HUES48 (cell line): ENCODE results near the gene ATP6V1G1.
"Not testable (repeated sequence)": the region's sequence is repeated elsewhere in the genome, so short reads cannot be mapped to it uniquely, and the experiment has no call there.

ENCODE experiments used
- H3K27ac ChIP-seq: one replicate; pipeline ENCODE4 v1.7.0; 2013; ENCODE audit warnings: low read depth, low read length, inconsistent platforms
- H3K27me3 ChIP-seq: 2 replicates; pipeline ENCODE4 v1.6.1; 2013; ENCODE audit warnings: mild to moderate bottlenecking, low read length; ENCODE audit not compliant: control insufficient read depth, insufficient read depth
- H3K36me3 ChIP-seq: 2 replicates; pipeline ENCODE4 v1.6.1; 2013; ENCODE audit warnings: low read length; ENCODE audit not compliant: control insufficient read depth, insufficient read depth
- H3K4me1 ChIP-seq: 2 replicates; pipeline ENCODE4 v1.6.1; 2013; ENCODE audit warnings: mild to moderate bottlenecking, low read length; ENCODE audit not compliant: control insufficient read depth, insufficient read depth
- H3K4me3 ChIP-seq: 2 replicates; pipeline ENCODE4 v1.5.1; 2013; ENCODE audit warnings: mild to moderate bottlenecking, low read depth, low read length
- H3K9ac ChIP-seq: 2 replicates; pipeline ENCODE4 v1.6.1; 2013; ENCODE audit warnings: mild to moderate bottlenecking, low read depth, low read length, moderate library complexity
- H3K9me3 ChIP-seq: 2 replicates; pipeline ENCODE4 v1.6.1; 2013; ENCODE audit warnings: low read length; ENCODE audit not compliant: control insufficient read depth, insufficient read depth

The ATP6V1G1 gene

GRCh38 chr9:114558027-114558675 lies 29.4 kb upstream of the ATP6V1G1 start:
- Histone ChIP-seq H3K36me3 (no peaks in the 10 kb centered on the region), H3K4me3 (no peak overlapping the region), H3K9me3 (no peaks in the 10 kb centered on the region), H3K4me1 (no peaks in the 10 kb centered on the region), H3K27ac (no peak overlapping the region), H3K27me3 (no peaks in the 10 kb centered on the region), H3K9ac (no peak overlapping the region)

GRCh38 chr9:114559830-114560513 lies 27.6 kb upstream of the ATP6V1G1 start:
- Histone ChIP-seq H3K27me3 (no peaks in the 10 kb centered on the region), H3K9ac (no peak overlapping the region), H3K36me3 (no peaks in the 10 kb centered on the region), H3K4me1 (no peaks in the 10 kb centered on the region), H3K9me3 (no peaks in the 10 kb centered on the region), H3K4me3 (no peak overlapping the region), H3K27ac (no peak overlapping the region)

- Histone ChIP-seq H3K4me1 (no peaks in the 10 kb centered on the region), H3K27me3 (no peaks in the 10 kb centered on the region), H3K9me3 (no peaks in the 10 kb centered on the region), H3K36me3 (no peaks in the 10 kb centered on the region), H3K4me3 (no peak overlapping the region), H3K9ac (no peak overlapping the region), H3K27ac (no peak overlapping the region)
These were observed 26.6 kb upstream of the ATP6V1G1 start for GRCh38 chr9:114560956-114561355.

- no peaks in the 10 kb centered on the region for H3K9me3 ChIP-seq
- H3K36me3 ChIP-seq, result no peaks in the 10 kb centered on the region
- no peak overlapping the region for H3K27ac ChIP-seq
These were observed 25.8 kb upstream of the ATP6V1G1 start for GRCh38 chr9:114561771-114562170.

DNA sequence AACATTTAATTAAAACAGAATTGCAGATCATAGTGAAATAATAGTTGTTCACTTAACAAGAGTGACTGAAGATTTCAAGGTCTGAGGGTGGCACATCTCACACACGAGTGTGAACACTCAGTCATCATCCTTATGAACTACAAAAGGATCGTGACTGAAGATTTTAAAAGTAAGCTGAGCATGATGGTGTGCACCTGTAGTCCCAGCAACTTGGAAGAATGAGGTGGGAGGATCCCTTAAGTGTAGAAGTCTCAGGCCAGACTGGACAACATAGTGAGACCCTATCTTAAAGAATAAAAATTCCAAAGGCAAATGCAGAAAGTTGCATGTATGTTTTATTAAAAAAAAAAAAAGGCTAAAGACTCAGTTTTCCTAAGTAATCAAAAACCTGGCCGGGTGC lies 22.4 kb upstream of the ATP6V1G1 start:
- Histone ChIP-seq H3K27me3 (no peaks in the 10 kb centered on the region), H3K27ac (no peak overlapping the region), H3K4me3 (no peak overlapping the region), H3K9ac (no peak overlapping the region), H3K36me3 (no peaks in the 10 kb centered on the region), H3K9me3 (no peaks in the 10 kb centered on the region), H3K4me1 (no peaks in the 10 kb centered on the region)

More at GRCh38 chr9:114561771-114562170, 25.8 kb upstream of the ATP6V1G1 start:
- no peaks in the 10 kb centered on the region for H3K4me1 ChIP-seq
- no peak overlapping the region for H3K9ac ChIP-seq
- H3K27me3 ChIP-seq, result no peaks in the 10 kb centered on the region
- H3K4me3 ChIP-seq, result no peak overlapping the region

DNA sequence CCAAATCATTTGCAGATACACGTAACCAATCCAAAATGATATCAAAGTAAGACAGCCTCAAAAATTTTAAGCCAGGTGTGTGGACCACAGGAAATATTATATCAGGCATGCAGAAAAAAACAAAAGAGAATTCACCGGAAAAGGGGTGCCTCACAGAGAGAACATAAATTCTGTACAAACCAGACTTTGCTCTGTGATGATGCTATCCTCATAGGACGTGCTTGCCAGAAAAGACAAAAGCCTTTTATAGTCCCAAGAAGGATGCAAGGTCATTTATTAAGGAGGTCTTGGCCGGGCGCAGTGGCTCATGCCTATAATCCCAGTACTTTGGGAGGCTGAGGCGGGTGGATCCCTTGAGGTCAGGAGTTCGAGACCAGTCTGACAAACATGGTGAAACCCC lies 16.8 kb upstream of the ATP6V1G1 start:
- Histone ChIP-seq H3K4me3 (no peak overlapping the region), H3K27ac (no peak overlapping the region), H3K9ac (no peak overlapping the region), H3K27me3 (no peaks in the 10 kb centered on the region), H3K36me3 (no peaks in the 10 kb centered on the region), H3K4me1 (no peaks in the 10 kb centered on the region), H3K9me3 (no peaks in the 10 kb centered on the region)

DNA sequence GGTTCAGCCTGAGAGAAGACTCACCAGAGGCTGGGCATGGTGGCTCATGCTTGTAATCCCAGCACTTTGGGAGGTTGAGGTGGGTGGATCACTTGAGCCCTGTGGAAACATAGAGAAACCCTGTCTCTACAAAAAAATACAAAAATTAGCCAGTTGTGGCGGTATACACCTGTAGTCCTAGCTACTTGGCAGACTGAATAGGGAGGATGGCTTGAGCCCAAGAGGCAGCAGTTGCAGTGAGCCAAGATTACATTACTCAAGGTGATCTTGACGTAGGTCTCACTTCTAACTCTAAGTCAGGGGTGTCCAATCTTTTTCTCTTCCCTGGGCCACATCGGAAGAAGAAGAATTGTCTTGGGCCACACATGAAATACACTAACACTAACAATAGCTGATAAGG lies 16.2 kb upstream of the ATP6V1G1 start:
- H3K27ac ChIP-seq, result no peak overlapping the region
- H3K9ac ChIP-seq, result no peak overlapping the region
- H3K27me3 ChIP-seq, result no peaks in the 10 kb centered on the region
- H3K36me3 ChIP-seq, result no peaks in the 10 kb centered on the region
- H3K4me1 ChIP-seq, result no peaks in the 10 kb centered on the region
- H3K4me3 ChIP-seq, result no peak overlapping the region
- no peaks in the 10 kb centered on the region for H3K9me3 ChIP-seq

DNA sequence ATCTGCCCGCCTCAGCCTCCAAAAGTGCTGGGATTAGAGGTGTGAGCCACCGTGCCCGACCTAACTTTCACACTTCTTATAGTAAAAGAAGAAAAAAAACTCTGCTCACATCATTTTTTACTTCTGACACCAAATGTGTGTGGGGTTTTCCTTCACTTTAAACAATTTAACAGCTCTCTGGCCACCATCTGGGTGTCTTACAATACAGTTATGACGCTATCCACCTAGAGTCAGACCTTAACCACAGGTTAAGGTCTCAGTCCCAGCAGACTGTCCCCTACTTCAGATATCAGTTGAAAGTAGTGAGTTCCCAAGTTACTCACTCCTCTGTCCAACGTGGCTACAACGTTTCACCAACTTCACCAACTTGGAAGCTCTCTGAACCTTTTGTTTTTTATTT lies 15.4 kb upstream of the ATP6V1G1 start:
- Histone ChIP-seq H3K4me1 (no peaks in the 10 kb centered on the region), H3K4me3 (no peak overlapping the region), H3K9ac (no peak overlapping the region), H3K27ac (no peak overlapping the region), H3K27me3 (no peaks in the 10 kb centered on the region), H3K9me3 (no peaks in the 10 kb centered on the region), H3K36me3 (no peaks in the 10 kb centered on the region)

DNA sequence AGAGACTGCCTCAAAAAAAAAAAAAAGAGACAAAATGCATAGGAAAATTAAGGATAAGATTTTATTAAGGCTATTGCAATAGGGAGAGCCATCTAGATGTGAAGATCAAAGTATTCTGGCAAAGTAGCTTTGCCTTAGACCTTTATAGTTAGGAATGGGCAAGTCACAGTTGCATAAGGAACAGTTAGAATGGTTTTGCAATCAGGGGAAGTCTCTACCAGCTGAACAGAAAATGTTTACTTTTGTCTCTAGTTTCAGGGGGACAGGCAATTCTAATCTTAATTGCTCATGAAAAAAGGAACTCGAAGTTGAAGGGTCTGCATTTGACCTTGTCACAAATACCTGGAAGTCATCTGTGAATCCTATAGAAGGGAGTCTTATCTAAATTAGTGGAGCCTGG lies 13.1 kb upstream of the ATP6V1G1 start:
- Histone ChIP-seq H3K9me3 (no peaks in the 10 kb centered on the region), H3K9ac (no peak overlapping the region), H3K4me3 (no peak overlapping the region), H3K27ac (no peak overlapping the region), H3K36me3 (no peaks in the 10 kb centered on the region), H3K4me1 (no peaks in the 10 kb centered on the region), H3K27me3 (no peaks in the 10 kb centered on the region)

- not testable (repeated sequence) for H3K9me3 ChIP-seq, H3K27me3 ChIP-seq, H3K27ac ChIP-seq, H3K9ac ChIP-seq, H3K36me3 ChIP-seq, H3K4me3 ChIP-seq
- peaks cover 10% of the 10 kb centered on the region for H3K4me1 ChIP-seq
These were observed 10.8 kb upstream of the ATP6V1G1 start for GRCh38 chr9:114576779-114577178.

DNA sequence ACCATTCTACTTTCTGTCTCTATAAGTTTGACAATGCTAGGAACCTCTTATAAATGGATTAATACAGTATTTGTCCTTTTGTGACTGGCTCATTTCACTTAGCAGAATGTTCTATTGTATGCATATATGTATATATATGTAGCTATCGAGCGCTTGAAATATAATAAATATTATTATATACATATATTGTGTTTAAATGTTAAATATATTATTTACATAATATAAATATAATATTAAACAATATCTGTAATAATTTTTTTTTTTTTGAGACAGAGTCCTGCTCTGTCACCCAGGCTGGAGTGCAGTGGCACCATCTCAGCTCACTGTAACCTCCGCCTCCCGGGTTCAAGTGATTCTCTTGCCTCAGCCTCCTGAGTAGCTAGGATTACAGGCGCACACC lies 9.4 kb upstream of the ATP6V1G1 start:
- not testable (repeated sequence) for H3K27ac ChIP-seq, H3K9me3 ChIP-seq, H3K36me3 ChIP-seq, H3K27me3 ChIP-seq, H3K9ac ChIP-seq, H3K4me3 ChIP-seq
- peaks cover 19% of the 10 kb centered on the region for H3K4me1 ChIP-seq
